Lung (tissue), 12 donors: ENCODE data around the gene TBL1Y. TPM values are rescaled to one million over a fixed set of nuclear protein-coding genes. Genes with fewer than 3 reads are reported as not detected.

Experiments
- ATAC-seq: fragments of 200-7000 bp; cut with Tn5 transposase; one replicate; pipeline ENCODE4 v1.9.1; 2020; ENCODE audit warnings: moderate number of reproducible peaks; ENCODE audit not compliant: insufficient read depth, low FRiP score
- DNase-seq, 3 donors: peaks; one replicate each; pipeline ENCODE4 v3.0.0-alpha.2; 2013 to 2017
- H3K27ac ChIP-seq, 2 donors: one replicate each; pipeline ENCODE4 v1.5.1; 2013; ENCODE audit warnings: mild to moderate bottlenecking in 2 of 2, moderate library complexity in 2 of 2, control low read depth in 1 of 2, inconsistent platforms in 1 of 2, low read depth in 1 of 2, low read length in 1 of 2
- H3K27me3 ChIP-seq, 3 donors: one replicate each; pipeline ENCODE4 v1.5.1; 2013; ENCODE audit warnings: low read length in 2 of 3; ENCODE audit not compliant: control insufficient read depth in 3 of 3, insufficient read depth in 3 of 3
- H3K36me3 ChIP-seq, 4 donors: one replicate each; pipeline ENCODE4 v1.5.1; 2013; ENCODE audit warnings: low read length in 4 of 4, mild to moderate bottlenecking in 1 of 4, moderate library complexity in 1 of 4; ENCODE audit not compliant: control insufficient read depth in 4 of 4, insufficient read depth in 4 of 4
- H3K4me1 ChIP-seq, 5 donors: one replicate each; pipeline ENCODE4 v1.5.1; 2013; ENCODE audit warnings: low read length in 5 of 5, mild to moderate bottlenecking in 2 of 5, moderate library complexity in 1 of 5; ENCODE audit not compliant: control insufficient read depth in 5 of 5, insufficient read depth in 5 of 5
- H3K4me3 ChIP-seq: one replicate; pipeline ENCODE4 v1.5.1; 2013; ENCODE audit warnings: mild to moderate bottlenecking, control low read depth, moderate library complexity
- H3K9ac ChIP-seq, 2 donors: one replicate each; pipeline ENCODE4 v1.5.1; 2013; ENCODE audit warnings: low read length in 2 of 2, control low read depth in 1 of 2; ENCODE audit not compliant: insufficient read depth in 1 of 2
- H3K9me3 ChIP-seq, 4 donors: one replicate each; pipeline ENCODE4 v1.5.1; 2013; ENCODE audit warnings: low read length in 3 of 4, mild to moderate bottlenecking in 1 of 4, moderate library complexity in 1 of 4; ENCODE audit not compliant: control insufficient read depth in 4 of 4, insufficient read depth in 3 of 4
- CTCF ChIP-seq: IDR thresholded peaks from 2 replicates; pipeline ENCODE4 v1.5.1; 2012; ENCODE audit warnings: mild to moderate bottlenecking; ENCODE audit errors: control extremely low read depth, extremely low read depth
- WGBS, 2 donors: extraction: QIAGEN DNeasy Blood & Tissue Kit; methylation state at CpG; one replicate each; pipeline ENCODE4 v1.1.7; 2013; 5-methylcytosine and 5-hydroxymethylcytosine counted together
- polyA plus RNA-seq, 2 donors: library from polyadenylated mRNA; stranded (reverse); fragments of 200-250 nt; gene quantifications; one replicate each; pipeline ENCODE4 v1.2.1, GENCODE V29; 2013
- total RNA-seq, 2 donors: library from RNA; depleted of rRNA in 1 of 2; stranded (reverse); fragments of >200 nt in 1 of 2; gene quantifications; one replicate each; pipeline ENCODE4 v1.2.1, GENCODE V29; 2014 to 2021
- donor health status: control.
- donor health status: control.
- donor health status: Bipolar disorder and iron deficiency.
- donor health status: healthy.
- donor health status: DM: yes; HTN: yes; CAD: no.

The TBL1Y gene
- total and polyA plus RNA-seq, 4 donors, result 0.18 TPM; not detected in 3

- H3K36me3 ChIP-seq, result no peaks in the 10 kb centered on the region
- no peaks in the 10 kb centered on the region for H3K27me3 ChIP-seq
- no peak overlapping the region for H3K9ac ChIP-seq
- no peak for DNase-seq
- TF ChIP-seq CTCF, result no peak
- H3K27ac ChIP-seq, result no peak overlapping the region
- no peaks in the 10 kb centered on the region for H3K4me1 ChIP-seq
- no peaks in the 10 kb centered on the region for H3K9me3 ChIP-seq
- H3K4me3 ChIP-seq, result no peak overlapping the region
- 90% methylated on average over 5 of the region's 5 CpGs; no CpG with 5 or more reads in 1 of the 2 donors for WGBS, 2 donors
- ATAC-seq, result no peak
Observed at GRCh38 chrY:6977783-6978182, 67.3 kb downstream of the TBL1Y start.

- no peaks in the 10 kb centered on the region for H3K4me1 ChIP-seq
- H3K4me3 ChIP-seq, result no peak overlapping the region
- WGBS, 2 donors, result 68% methylated on average over 3 of the region's 3 CpGs; no CpG with 5 or more reads in 1 of the 2 donors
- H3K36me3 ChIP-seq, result no peaks in the 10 kb centered on the region
- H3K27ac ChIP-seq, result no peak overlapping the region
- no peaks in the 10 kb centered on the region for H3K9me3 ChIP-seq
- H3K9ac ChIP-seq, result no peak overlapping the region
- DNase-seq (no peak), ATAC-seq (no peak)
- H3K27me3 ChIP-seq, result no peaks in the 10 kb centered on the region
- TF ChIP-seq CTCF, result no peak
Observed at GRCh38 chrY:6983221-6983620, 72.7 kb downstream of the TBL1Y start.

GRCh38 chrY:6987811-6988210 is 77.3 kb downstream of the TBL1Y start:
- WGBS, 2 donors, result 100% methylated on average over 1 of the region's 1 CpG; no CpG with 5 or more reads in 1 of the 2 donors
- no peak for TF ChIP-seq CTCF
- no peak overlapping the region for H3K9ac ChIP-seq

More at GRCh38 chrY:6987811-6988210, 77.3 kb downstream of the TBL1Y start:
- no peaks in the 10 kb centered on the region for H3K27me3 ChIP-seq
- H3K4me1 ChIP-seq, result no peaks in the 10 kb centered on the region
- DNase-seq (no peak), ATAC-seq (no peak)
- H3K27ac ChIP-seq, result no peak overlapping the region
- H3K9me3 ChIP-seq, result no peaks in the 10 kb centered on the region
- H3K36me3 ChIP-seq, result no peaks in the 10 kb centered on the region
- no peak overlapping the region for H3K4me3 ChIP-seq
